Activated naive CD4-positive, alpha-beta T cell treated with anti-CD3 and anti-CD28 coated beads for 36 hours (primary cell): ENCODE data around the gene ALOXE3. TPM values are rescaled to one million over a fixed set of nuclear protein-coding genes. Genes with fewer than 3 reads are reported as not detected.
"Not testable (repeated sequence)": the region's sequence is repeated elsewhere in the genome, so short reads cannot be mapped to it uniquely, and the experiment has no call there.

Source experiments
- CTCF ChIA-PET: fragments of 350-600 bp; sonication (Branson Sonifier 250); formaldehyde crosslinking; loops from one replicate; lab custom pipeline; 2021; ENCODE audit warnings: antibody characterized with exemption; lab: Charles Lee
- DNase-seq: peaks from one replicate; pipeline ENCODE4 v3.0.0-alpha.2; 2020
- H3K27ac Mint-ChIP-seq: one replicate; pipeline ENCODE4 v1.8.0; 2021; ENCODE audit warnings: mild to moderate bottlenecking, mixed read lengths
- H3K27me3 Mint-ChIP-seq: one replicate; pipeline ENCODE4 v1.8.0; 2021; ENCODE audit warnings: low read depth, mixed read lengths
- H3K36me3 Mint-ChIP-seq: one replicate; pipeline ENCODE4 v1.8.0; 2021; ENCODE audit warnings: low read depth, mixed read lengths
- H3K4me1 Mint-ChIP-seq: one replicate; pipeline ENCODE4 v1.8.0; 2021; ENCODE audit warnings: low read depth, mixed read lengths
- H3K4me3 Mint-ChIP-seq: one replicate; pipeline ENCODE4 v1.8.0; 2021; ENCODE audit warnings: mild to moderate bottlenecking, moderate library complexity, mixed read lengths
- H3K9me3 Mint-ChIP-seq: one replicate; pipeline ENCODE4 v1.8.0; 2021; ENCODE audit warnings: mixed read lengths
- intact Hi-C: fragments of 100-400 bp; cut with micrococcal nuclease; formaldehyde crosslinking; loops from one replicate; pipeline ENCODE4 v1.15.1; 2023
- total RNA-seq, 2 experiments: library from RNA; stranded (reverse); gene quantifications; one replicate each; pipeline ENCODE4 v1.2.3, GENCODE V29; 2021

Gene ALOXE3
- total RNA-seq, 2 experiments from 2014 or later = not detected

DNA sequence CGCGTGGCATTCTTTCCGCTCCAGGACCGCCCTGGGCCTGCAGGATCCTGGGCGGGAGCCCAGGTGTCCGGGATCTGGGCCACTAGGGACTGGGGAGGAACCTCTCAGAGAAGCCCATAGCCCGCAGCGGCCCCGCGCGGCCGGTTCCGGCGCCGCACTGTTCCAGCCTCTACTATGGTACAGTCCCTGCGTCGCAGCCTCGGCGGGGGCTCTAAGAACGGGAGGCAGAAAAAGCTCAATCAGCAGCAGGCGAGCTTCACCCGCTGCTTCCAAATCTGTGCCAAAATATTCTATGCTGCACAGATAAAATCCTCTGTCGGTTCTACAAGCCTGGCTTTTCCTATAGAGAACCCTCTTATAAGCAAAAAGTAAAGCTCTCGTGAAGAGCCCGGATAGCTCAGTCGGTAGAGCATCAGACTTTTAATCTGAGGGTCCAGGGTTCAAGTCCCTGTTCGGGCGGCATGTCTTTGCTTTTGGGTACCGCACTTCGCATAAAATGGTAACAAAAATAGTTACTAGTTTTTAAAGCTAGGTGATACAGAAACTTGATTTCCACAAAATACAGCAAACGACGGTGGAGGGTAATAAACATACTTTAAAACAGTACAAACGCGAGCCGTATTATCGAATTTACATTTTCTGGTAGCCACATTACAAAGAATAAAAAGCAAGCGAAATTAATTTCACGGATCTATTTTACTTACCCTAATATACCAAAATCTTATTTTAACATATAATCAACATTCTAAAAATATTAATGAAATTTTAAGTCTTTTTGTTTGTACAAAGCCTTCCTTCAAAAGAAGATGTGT is 661 bp upstream of the ALOXE3 start:
- H3K36me3 Mint-ChIP-seq = peaks cover 5% of the 10 kb centered on the region
- H3K9me3 Mint-ChIP-seq = no peaks in the 10 kb centered on the region
- peak overlapping the region; percentile 84 for H3K4me3 Mint-ChIP-seq
- H3K4me1 Mint-ChIP-seq = peaks cover 48% of the 10 kb centered on the region
- peak; percentile 91 for DNase-seq
- peak overlapping the region; percentile 95 for H3K27ac Mint-ChIP-seq
- intact Hi-C loops = loop anchor here (1.0 to 2.0 kb wide), 12 partner anchors 25 to 626 kb away; partner anchors contain the start of genes CCDC42, CNTROB, KDM6B and SLC25A35
- CTCF ChIA-PET = interaction anchor here (0.7 to 4.8 kb wide), 41 partner anchors 9 to 432 kb away, joined by 3 to 53 read pairs (median 6); partner anchors contain the start of genes PFAS, SLC25A35, TP53 and WRAP53
- H3K27me3 Mint-ChIP-seq = peaks cover 36% of the 10 kb centered on the region

DNA sequence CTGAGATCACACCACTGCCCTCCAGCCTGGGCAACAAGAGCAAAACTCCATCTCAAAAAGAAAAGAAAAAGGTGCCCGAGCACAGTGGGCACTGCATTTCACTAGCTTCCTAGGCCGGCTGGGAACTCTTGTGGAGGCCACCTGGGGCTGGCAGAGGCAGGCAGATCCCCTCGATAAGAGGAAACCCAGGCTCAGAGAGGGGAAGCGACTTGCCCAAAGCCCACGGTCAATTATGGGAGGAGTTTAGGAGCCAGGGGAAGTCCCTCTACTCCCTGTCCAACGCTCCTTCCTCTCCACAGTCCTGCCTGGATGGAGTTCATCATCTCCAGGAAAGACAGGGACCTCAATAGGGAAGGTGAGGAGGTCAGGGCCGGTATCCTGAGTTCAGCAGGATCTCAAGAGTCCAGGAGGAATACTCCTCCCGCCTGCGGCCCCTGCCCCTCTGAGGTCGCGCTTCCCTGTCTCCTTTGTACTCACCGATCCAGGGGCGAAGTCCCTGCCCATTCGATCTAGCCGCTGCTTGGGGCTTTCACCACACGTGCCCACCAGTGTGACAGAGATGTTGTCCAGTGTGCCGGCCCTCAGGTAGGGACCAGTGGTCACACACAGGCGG is 841 bp downstream of the ALOXE3 start:
- Mint-ChIP-seq H3K9me3 (no peaks in the 10 kb centered on the region), H3K36me3 (peaks cover 5% of the 10 kb centered on the region), H3K4me3 (peak overlapping the region; percentile 84), H3K27ac (peak overlapping the region; percentile 25), H3K27me3 (peaks cover 29% of the 10 kb centered on the region), H3K4me1 (peaks cover 35% of the 10 kb centered on the region)
- no peak for DNase-seq
- CTCF ChIA-PET = interaction anchor here (0.5 to 4.8 kb wide), 11 partner anchors 10 to 1021 kb away, joined by 3 to 53 read pairs (median 10); no protein-coding TSS in a partner anchor
- intact Hi-C loops = no loop called here

GRCh38 chr17:8116776-8117175 is 1.5 kb downstream of the ALOXE3 start:
- Mint-ChIP-seq H3K27ac (no peak overlapping the region), H3K9me3 (no peaks in the 10 kb centered on the region), H3K4me1 (peaks cover 33% of the 10 kb centered on the region), H3K4me3 (no peak overlapping the region), H3K27me3 (peaks cover 26% of the 10 kb centered on the region), H3K36me3 (peaks cover 5% of the 10 kb centered on the region)
- DNase-seq = no peak
- intact Hi-C loops = no loop called here
- CTCF ChIA-PET = interaction anchor here (0.6 to 4.8 kb wide), 8 partner anchors 9 to 100 kb away, joined by 3 to 53 read pairs (median 8); no protein-coding TSS in a partner anchor

DNA sequence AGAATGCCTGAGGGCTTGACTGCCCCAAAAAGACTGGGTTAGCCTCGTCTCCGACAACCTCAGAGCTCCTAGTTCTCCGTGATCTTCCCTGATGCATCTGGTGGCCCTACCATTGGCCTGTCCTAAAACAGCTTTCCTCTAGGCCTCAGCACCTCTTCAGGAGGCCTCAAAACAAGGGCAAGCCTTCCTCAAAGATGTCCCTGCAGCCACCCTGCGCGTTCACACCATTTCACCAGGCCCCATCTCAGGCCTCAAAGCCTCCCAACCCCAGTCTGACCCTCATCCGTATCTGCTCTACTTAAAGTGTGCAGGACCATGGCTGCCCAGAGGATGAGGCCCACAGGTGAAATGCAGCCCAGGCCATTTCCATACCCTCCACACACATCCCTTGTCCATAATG is 7.4 kb downstream of the ALOXE3 start:
- Mint-ChIP-seq H3K27ac (no peak overlapping the region), H3K4me1 (peaks cover 2% of the 10 kb centered on the region), H3K4me3 (no peak overlapping the region), H3K36me3 (no peaks in the 10 kb centered on the region), H3K27me3 (peaks cover 9% of the 10 kb centered on the region), H3K9me3 (no peaks in the 10 kb centered on the region)
- DNase-seq = no peak
- CTCF ChIA-PET = interaction anchor here (0.9 to 7.8 kb wide), 18 partner anchors 9 to 367 kb away, joined by 3 to 93 read pairs (median 7); partner anchors contain the start of genes ALOX12B and HES7
- intact Hi-C loops = loop anchor here (1.0 kb wide), 3 partner anchors 17 to 51 kb away; no protein-coding TSS in a partner anchor

GRCh38 chr17:8110456-8110804 is 7.9 kb downstream of the ALOXE3 start:
- intact Hi-C loops = loop anchor here (1.0 kb wide), 3 partner anchors 16 to 50 kb away; no protein-coding TSS in a partner anchor
- H3K9me3 Mint-ChIP-seq = no peaks in the 10 kb centered on the region
- peaks cover 6% of the 10 kb centered on the region for H3K27me3 Mint-ChIP-seq
- peaks cover 2% of the 10 kb centered on the region for H3K4me1 Mint-ChIP-seq
- H3K36me3 Mint-ChIP-seq = no peaks in the 10 kb centered on the region
- no peak for DNase-seq
- no peak overlapping the region for H3K27ac Mint-ChIP-seq
- H3K4me3 Mint-ChIP-seq = no peak overlapping the region
- CTCF ChIA-PET = interaction anchor here (0.9 to 7.8 kb wide), 19 partner anchors 9 to 366 kb away, joined by 3 to 93 read pairs (median 5); partner anchors contain the start of genes ALOX12B and HES7

GRCh38 chr17:8109661-8110455 is 8.5 kb downstream of the ALOXE3 start:
- Mint-ChIP-seq H3K4me3 (peak overlapping the region; percentile 34), H3K4me1 (peaks cover 2% of the 10 kb centered on the region), H3K27ac (no peak overlapping the region), H3K27me3 (peaks cover 6% of the 10 kb centered on the region), H3K36me3 (no peaks in the 10 kb centered on the region), H3K9me3 (no peaks in the 10 kb centered on the region)
- CTCF ChIA-PET = interaction anchor here (0.9 to 7.8 kb wide), 18 partner anchors 9 to 172 kb away, joined by 3 to 93 read pairs (median 7); partner anchors contain the start of genes ALOX12B and HES7
- intact Hi-C loops = loop anchor here (1.0 kb wide), 3 partner anchors 16 to 50 kb away; no protein-coding TSS in a partner anchor
- peak; percentile 81 for DNase-seq

GRCh38 chr17:8108972-8109660 is 9.2 kb downstream of the ALOXE3 start:
- Mint-ChIP-seq H3K36me3 (no peaks in the 10 kb centered on the region), H3K27ac (no peak overlapping the region), H3K4me3 (no peak overlapping the region), H3K9me3 (no peaks in the 10 kb centered on the region), H3K27me3 (peaks cover 3% of the 10 kb centered on the region), H3K4me1 (peaks cover 2% of the 10 kb centered on the region)
- intact Hi-C loops = no loop called here
- CTCF ChIA-PET = interaction anchor here (0.6 to 7.8 kb wide), 14 partner anchors 9 to 174 kb away, joined by 3 to 93 read pairs (median 14); partner anchors contain the start of gene ALOXE3
- no peak for DNase-seq

DNA sequence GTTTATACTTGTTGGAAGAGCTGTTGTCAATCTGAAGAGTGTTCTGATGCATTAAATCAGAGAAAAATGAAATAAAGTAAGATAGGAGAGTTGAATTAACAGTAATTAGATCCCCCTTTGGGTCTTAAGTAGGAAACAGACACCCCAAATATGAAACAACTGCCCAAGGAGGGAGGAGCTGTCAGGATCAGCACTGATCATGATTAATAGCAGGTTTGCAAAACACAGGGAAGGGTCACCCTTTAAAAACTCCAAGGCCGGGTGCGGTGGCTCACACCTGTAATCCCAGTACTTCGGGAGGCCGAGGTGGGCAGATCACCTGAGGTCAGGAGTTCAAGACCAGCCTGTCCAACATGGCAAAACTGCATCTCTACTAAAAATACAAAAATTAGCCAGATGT is 11.3 kb downstream of the ALOXE3 start:
- H3K36me3 Mint-ChIP-seq, H3K27me3 Mint-ChIP-seq, H3K4me3 Mint-ChIP-seq, intact Hi-C loops, H3K9me3 Mint-ChIP-seq, DNase-seq, H3K4me1 Mint-ChIP-seq, H3K27ac Mint-ChIP-seq: not testable (repeated sequence)
- CTCF ChIA-PET = interaction anchor here (1.1 to 7.8 kb wide), 4 partner anchors 11 to 46 kb away, joined by 4 to 93 read pairs (median 12); partner anchors contain the start of gene ALOXE3

GRCh38 chr17:8105957-8106398 is 12.3 kb downstream of the ALOXE3 start:
- no peaks in the 10 kb centered on the region for H3K9me3 Mint-ChIP-seq
- peaks cover 2% of the 10 kb centered on the region for H3K4me1 Mint-ChIP-seq
- H3K27ac Mint-ChIP-seq = no peak overlapping the region
- no peaks in the 10 kb centered on the region for H3K27me3 Mint-ChIP-seq
- intact Hi-C loops = no loop called here
- H3K4me3 Mint-ChIP-seq = no peak overlapping the region
- CTCF ChIA-PET = interaction anchor here (0.7 to 7.8 kb wide), 7 partner anchors 12 to 45 kb away, joined by 4 to 93 read pairs (median 8); partner anchors contain the start of gene ALOXE3
- H3K36me3 Mint-ChIP-seq = no peaks in the 10 kb centered on the region
- no peak for DNase-seq

GRCh38 chr17:8104911-8105310 is 13.4 kb downstream of the ALOXE3 start:
- no peaks in the 10 kb centered on the region for H3K36me3 Mint-ChIP-seq
- H3K4me1 Mint-ChIP-seq = no peaks in the 10 kb centered on the region
- CTCF ChIA-PET = interaction anchor here (0.7 to 2.5 kb wide), 6 partner anchors 11 to 44 kb away, joined by 3 to 25 read pairs (median 5); no protein-coding TSS in a partner anchor
- H3K27ac Mint-ChIP-seq = no peak overlapping the region
- H3K27me3 Mint-ChIP-seq = no peaks in the 10 kb centered on the region
- no peak for DNase-seq
- intact Hi-C loops = no loop called here
- H3K4me3 Mint-ChIP-seq = no peak overlapping the region
- no peaks in the 10 kb centered on the region for H3K9me3 Mint-ChIP-seq

- Mint-ChIP-seq H3K4me1 (no peaks in the 10 kb centered on the region), H3K27me3 (no peaks in the 10 kb centered on the region), H3K36me3 (no peaks in the 10 kb centered on the region), H3K4me3 (no peak overlapping the region), H3K27ac (no peak overlapping the region), H3K9me3 (no peaks in the 10 kb centered on the region)
- intact Hi-C loops = no loop called here
- CTCF ChIA-PET = interaction anchor here (0.9 to 2.5 kb wide), 6 partner anchors 10 to 46 kb away, joined by 3 to 25 read pairs (median 4); no protein-coding TSS in a partner anchor
- no peak for DNase-seq
Measured at GRCh38 chr17:8103549-8103948, 14.8 kb downstream of the ALOXE3 start.
